IPS DF 6.9 (cell line): ENCODE data around the gene RCOR1.
"Not testable (repeated sequence)": the region's sequence is repeated elsewhere in the genome, so short reads cannot be mapped to it uniquely, and the experiment has no call there.

Experiments
- DNase-seq: peaks from one replicate; pipeline ENCODE4 v3.0.0-alpha.2; 2013; ENCODE audit warnings: low read depth, low spot score
- H3K27ac ChIP-seq: one replicate; pipeline ENCODE4 v1.5.1; 2013; ENCODE audit warnings: low read length, control low read depth
- H3K27me3 ChIP-seq: 2 replicates; pipeline ENCODE4 v1.6.1; 2013; ENCODE audit warnings: mild to moderate bottlenecking, low read length; ENCODE audit not compliant: control insufficient read depth, insufficient read depth
- H3K36me3 ChIP-seq: 2 replicates; pipeline ENCODE4 v1.6.1; 2013; ENCODE audit warnings: low read length; ENCODE audit not compliant: control insufficient read depth, insufficient read depth
- H3K4me1 ChIP-seq: 2 replicates; pipeline ENCODE4 v1.6.1; 2013; ENCODE audit warnings: low read length; ENCODE audit not compliant: control insufficient read depth, insufficient read depth
- H3K4me3 ChIP-seq: 2 replicates; pipeline ENCODE4 v1.5.1; 2013; ENCODE audit warnings: mild to moderate bottlenecking, low read length
- H3K9me3 ChIP-seq: 2 replicates; pipeline ENCODE4 v1.6.1; 2013; ENCODE audit warnings: low read length, inconsistent platforms; ENCODE audit not compliant: control insufficient read depth, insufficient read depth
- WGBS: extraction: QIAGEN DNeasy Blood & Tissue Kit; methylation state at CpG from one replicate; pipeline ENCODE4 v1.1.7; 2013; ENCODE audit warnings: mixed read lengths, missing lambda C conversion rate; ENCODE audit not compliant: insufficient read length, insufficient coverage; 5-methylcytosine and 5-hydroxymethylcytosine counted together

RCOR1 gene

DNA sequence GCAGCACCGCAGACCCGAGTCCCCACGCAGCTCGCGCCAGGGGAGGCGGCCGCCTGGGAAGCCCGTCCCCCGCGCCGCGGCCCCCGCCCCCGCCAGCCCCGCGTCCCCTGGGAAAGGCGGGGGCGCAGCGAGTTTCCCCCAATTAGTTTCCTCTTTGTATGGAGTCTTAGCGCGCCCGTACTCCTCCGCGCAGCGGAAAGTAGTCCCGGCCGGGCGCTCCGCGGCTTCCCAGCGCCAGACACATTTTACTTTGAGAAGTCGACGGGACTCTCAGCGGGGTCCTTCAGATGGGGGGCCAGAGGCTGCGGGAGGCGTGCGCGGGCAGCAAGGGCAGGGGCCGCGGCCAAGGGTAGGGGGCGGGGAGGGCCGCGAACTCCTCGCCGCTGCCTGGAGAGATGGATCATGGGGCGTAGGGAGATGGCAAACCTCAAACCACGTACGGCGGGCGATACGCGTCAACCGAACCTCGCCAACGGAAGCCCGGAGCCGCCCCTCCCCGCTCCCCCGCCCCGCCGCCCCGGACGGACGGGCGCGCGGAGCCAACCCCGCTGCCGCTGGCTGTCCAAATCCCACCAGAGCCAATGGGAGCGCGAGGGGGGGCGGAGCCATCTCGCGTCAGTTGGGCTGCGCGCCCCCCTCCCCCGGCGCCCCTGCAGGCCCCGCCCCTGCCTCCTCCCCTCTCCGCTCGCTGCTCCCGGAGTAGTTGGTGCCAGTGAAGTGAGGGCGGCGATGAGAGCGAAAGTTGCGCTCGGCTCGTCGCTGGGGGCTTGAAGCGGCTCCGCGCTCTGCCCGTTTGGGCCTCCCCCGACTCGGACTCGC is at the start of gene RCOR1:
Gene RCOR1 (plus strand): TSS at position 706 of the 819 bp plus-strand sequence. CDS start 238 bp downstream, outside the sequence.
- DNase-seq = peak; percentile 85
- no peaks in the 10 kb centered on the region for H3K27me3 ChIP-seq
- no peaks in the 10 kb centered on the region for H3K36me3 ChIP-seq
- H3K27ac ChIP-seq = no peak within 1 kb of the TSS
- WGBS = no CpG with 5 or more reads among the region's 96 CpGs
- peak within 1 kb of the TSS; percentile 79 for H3K4me3 ChIP-seq
- no peaks in the 10 kb centered on the region for H3K9me3 ChIP-seq
- H3K4me1 ChIP-seq = peaks cover 4% of the 10 kb centered on the region; the same call in 1 of the 2 replicates

DNA sequence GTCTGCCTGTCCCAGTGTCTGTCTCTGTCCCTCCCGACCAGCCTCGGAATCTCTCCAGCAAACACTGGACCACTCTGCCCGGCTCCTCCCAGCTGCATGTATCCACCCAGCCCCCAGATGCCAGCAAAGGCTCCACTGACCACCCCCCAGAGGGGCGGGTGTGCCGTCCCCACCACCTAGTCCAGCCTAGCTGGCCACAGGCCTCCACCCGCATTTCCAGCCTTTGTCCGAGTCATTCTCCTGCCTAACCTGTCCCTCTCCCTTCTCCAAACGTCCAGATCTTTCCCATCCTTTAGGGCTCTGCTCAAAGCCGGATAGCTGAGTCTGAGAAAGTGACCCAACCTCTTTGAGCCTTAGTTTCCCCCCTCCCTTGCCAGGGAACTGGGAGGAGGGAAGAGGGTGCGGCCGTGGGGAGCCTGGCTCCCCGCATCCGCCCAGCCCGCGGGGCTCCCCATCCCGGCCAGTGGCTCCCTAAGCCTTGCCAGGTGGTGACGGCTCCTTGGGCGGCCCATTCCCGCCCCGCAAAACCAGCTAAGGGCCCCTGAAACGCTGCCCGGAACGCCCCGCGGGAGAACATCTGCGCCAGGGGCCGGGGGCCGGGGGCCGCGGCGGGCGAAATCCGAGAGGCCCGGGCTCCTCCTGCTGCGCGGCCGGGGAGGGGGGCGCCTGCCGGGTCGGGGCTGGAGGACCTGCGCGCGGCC is 48.3 kb upstream of the RCOR1 start:
- Histone ChIP-seq H3K9me3 (no peaks in the 10 kb centered on the region), H3K27me3 (no peaks in the 10 kb centered on the region; the same call in 1 of the 2 replicates), H3K36me3 (no peaks in the 10 kb centered on the region), H3K4me1 (peaks cover 7% of the 10 kb centered on the region), H3K27ac (no peak overlapping the region), H3K4me3 (peak overlapping the region; percentile 42; the same call in 1 of the 2 replicates)
- DNase-seq = no peak
- WGBS = no CpG with 5 or more reads among the region's 43 CpGs

DNA sequence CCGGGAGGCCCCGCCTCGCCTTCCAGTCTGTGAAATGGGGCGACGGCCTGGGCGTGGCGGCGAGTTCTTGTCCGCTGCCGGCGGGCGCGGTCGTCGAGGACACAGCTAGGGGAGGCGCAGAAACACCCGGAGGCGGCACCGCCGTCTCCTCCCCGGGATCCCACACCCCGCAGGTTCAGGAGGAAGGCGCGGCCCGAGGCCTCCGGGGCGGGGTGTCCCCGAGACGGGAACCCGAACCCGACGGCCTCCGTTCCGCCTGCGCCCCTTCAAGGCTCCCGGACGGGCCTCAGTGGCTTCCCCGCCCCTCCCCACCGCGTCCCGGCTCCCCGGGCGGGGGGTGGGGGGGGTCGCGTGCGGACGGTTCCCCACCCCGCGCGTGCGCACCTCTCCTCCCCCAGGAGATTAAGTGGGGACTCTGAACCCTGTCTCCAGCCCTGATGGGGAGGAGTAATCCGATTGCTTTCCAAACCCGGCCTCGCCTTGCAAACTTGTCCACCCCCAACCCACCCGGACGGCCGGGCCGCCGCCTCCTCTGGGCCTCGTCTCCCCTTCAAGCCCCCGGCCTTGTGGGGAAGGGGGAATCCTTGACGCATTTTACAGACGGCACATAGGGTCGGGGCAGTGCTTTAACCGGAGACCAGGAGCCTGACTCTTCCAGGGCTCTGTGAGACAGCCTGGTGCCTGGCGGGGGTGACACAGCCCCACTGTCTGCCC is 47.5 kb upstream of the RCOR1 start:
- Histone ChIP-seq H3K27ac (no peak overlapping the region), H3K36me3 (no peaks in the 10 kb centered on the region), H3K27me3 (no peaks in the 10 kb centered on the region; the same call in 1 of the 2 replicates), H3K9me3 (no peaks in the 10 kb centered on the region), H3K4me1 (peaks cover 7% of the 10 kb centered on the region), H3K4me3 (peak overlapping the region; percentile 42; the same call in 1 of the 2 replicates)
- DNase-seq = no peak
- WGBS = no CpG with 5 or more reads among the region's 66 CpGs

GRCh38 chr14:102545461-102546265 is 46.8 kb upstream of the RCOR1 start:
- Histone ChIP-seq H3K27ac (no peak overlapping the region), H3K4me3 (peak overlapping the region; percentile 7; the same call in 1 of the 2 replicates), H3K4me1 (peaks cover 3% of the 10 kb centered on the region; the same call in 1 of the 2 replicates), H3K9me3 (no peaks in the 10 kb centered on the region), H3K36me3 (no peaks in the 10 kb centered on the region), H3K27me3 (no peaks in the 10 kb centered on the region; the same call in 1 of the 2 replicates)
- DNase-seq = no peak
- no CpG with 5 or more reads among the region's 29 CpGs for WGBS

DNA sequence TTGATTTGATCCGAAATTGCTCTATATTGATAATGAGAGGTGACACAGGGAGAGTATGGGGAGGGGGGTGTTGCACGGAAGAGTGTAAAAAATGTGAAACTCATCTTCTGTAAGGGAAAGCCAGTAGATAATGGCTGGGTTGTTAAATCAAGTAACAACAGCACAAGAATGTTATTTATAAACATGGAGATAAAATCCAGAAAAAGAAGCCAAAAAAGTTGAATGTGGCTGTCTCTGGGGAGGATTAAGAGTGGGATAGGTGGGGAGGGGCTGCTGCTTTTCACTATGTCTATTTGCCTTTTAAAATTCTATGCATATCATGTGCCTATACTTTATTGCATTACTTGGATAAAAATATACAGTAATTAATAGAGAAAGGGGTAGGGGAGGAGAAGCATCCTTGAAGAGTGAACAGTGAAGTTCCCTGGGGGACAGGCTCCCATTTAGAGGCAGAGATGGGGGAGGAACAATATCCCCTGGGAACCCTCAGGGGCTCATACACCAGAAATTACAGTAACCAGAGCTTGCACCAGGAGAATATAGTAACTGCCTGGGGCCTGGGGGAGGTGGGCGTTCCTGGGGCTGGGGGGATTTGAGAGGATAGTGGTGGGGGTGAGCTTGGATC is 43.7 kb upstream of the RCOR1 start:
- H3K4me1 ChIP-seq = peaks cover 1% of the 10 kb centered on the region
- DNase-seq = no peak
- H3K36me3 ChIP-seq = no peaks in the 10 kb centered on the region
- no peak overlapping the region for H3K27ac ChIP-seq
- no peaks in the 10 kb centered on the region for H3K9me3 ChIP-seq
- H3K4me3 ChIP-seq = no peak overlapping the region
- H3K27me3 ChIP-seq = no peaks in the 10 kb centered on the region; the same call in 1 of the 2 replicates
- no CpG with 5 or more reads among the region's 3 CpGs for WGBS

- not testable (repeated sequence) for H3K27ac ChIP-seq, H3K4me3 ChIP-seq, H3K4me1 ChIP-seq, H3K36me3 ChIP-seq, H3K9me3 ChIP-seq, H3K27me3 ChIP-seq, DNase-seq
- no CpG with 5 or more reads among the region's 3 CpGs for WGBS
Observed at GRCh38 chr14:102550927-102551401, 41.5 kb upstream of the RCOR1 start.

DNA sequence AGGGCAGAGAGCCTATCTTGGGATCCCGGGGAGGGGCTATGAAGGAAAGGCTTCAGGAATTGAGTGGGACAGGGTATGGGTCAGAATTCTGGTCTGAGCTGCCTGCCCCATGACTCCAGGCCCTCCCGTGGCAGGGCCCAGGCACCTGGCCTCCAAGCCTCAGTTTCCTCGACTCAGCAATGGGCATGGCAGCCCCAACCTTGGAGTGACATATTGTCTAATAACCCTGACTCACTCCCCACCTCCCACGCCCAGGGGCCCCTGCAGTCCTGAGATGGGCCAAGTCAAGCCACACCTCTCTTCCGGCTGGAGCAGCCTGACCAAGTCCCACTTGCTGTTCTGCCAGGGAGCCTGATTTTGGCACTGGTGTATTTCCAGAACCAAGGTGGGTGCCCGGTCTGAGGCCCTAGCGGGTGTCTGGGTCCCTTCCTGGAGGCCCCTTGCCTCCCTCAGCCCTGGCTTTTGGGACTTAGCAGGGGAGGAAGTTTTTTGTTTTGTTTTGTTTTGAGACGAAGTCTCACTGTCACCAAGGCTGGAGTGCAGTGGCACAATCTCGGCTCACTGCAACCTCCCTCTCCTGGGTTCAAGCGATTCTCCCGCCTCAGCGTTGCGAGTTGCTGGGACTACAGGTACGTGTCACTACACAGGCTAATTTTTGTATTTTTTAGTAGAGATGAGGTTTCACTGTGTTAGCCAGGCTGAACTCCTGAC is 40.3 kb upstream of the RCOR1 start:
- Histone ChIP-seq H3K27me3 (no peaks in the 10 kb centered on the region), H3K4me1 (peaks cover 2% of the 10 kb centered on the region; the same call in 1 of the 2 replicates), H3K36me3 (no peaks in the 10 kb centered on the region), H3K9me3 (no peaks in the 10 kb centered on the region), H3K27ac (no peak overlapping the region), H3K4me3 (no peak overlapping the region)
- no peak for DNase-seq
- WGBS = no CpG with 5 or more reads among the region's 14 CpGs

DNA sequence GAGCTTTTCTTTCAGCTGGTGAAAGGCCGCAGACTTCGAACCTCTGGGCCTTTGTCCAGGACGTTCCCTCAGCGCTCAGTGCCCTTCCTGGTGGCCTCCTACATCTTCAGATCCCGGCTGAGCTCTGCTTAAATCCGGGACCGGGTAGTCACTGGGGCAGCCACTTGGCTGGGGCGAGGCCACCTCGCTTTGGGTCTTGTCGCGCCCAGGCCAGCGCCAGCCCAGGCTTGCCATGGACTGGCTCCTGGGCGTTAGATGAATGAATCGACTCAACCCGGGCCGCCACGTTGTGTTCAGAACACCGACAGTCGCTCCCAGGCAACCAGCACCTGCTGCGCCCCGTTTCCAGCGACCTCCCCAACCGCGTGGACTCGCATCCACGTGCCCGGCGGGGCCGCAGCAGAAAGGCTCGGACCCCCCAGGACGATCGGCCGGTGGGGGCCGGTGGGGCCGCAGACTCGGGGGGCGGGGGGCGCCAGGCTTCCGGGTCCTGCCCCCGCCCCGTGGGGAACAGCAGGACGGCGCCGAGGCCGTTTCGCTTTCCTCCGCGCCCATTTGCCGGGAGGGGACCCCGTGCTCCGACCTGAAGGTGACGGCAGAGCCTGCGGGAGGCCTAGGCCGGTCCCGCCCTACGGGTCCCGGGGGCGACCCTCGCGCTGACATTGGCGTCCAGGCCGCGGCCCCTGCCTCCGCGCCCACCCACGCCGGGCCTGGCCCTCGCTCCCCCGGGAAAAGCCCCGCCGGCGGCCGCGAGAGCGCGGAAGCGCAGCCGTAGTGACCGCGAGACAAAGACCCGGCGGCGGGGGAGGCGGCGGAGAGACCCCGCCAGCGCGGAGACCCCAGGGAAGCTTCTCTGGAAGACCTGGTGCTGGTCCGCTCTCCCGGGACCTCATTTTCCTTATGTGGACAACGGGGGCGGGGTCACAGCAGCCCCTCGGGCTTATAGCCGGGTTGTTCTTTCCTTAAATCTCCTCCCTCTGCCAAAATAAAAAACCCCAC is 37.3 kb upstream of the RCOR1 start:
- no CpG with 5 or more reads among the region's 94 CpGs for WGBS
- Histone ChIP-seq H3K27me3 (no peaks in the 10 kb centered on the region), H3K36me3 (no peaks in the 10 kb centered on the region), H3K9me3 (no peaks in the 10 kb centered on the region), H3K4me1 (peaks cover 2% of the 10 kb centered on the region; the same call in 1 of the 2 replicates), H3K4me3 (peak overlapping the region; percentile 73), H3K27ac (no peak overlapping the region)
- DNase-seq = no peak
